Colon (tissue), 2 donors: ENCODE data around the gene EFCAB6.

Experiments used
- FAIRE-seq: peaks from 2 replicates; lab custom pipeline; 2012; peaks lifted over from hg19 to GRCh38; lab: Jason Lieb, UNC
- donor health status: control.
- donor health status: control.

The EFCAB6 gene

GRCh38 chr22:43814264-43814663 lies 2.2 kb upstream of the EFCAB6 start:
- FAIRE-seq = no peak

GRCh38 chr22:43812890-43813289 lies 785 bp upstream of the EFCAB6 start:
- no peak for FAIRE-seq

DNA sequence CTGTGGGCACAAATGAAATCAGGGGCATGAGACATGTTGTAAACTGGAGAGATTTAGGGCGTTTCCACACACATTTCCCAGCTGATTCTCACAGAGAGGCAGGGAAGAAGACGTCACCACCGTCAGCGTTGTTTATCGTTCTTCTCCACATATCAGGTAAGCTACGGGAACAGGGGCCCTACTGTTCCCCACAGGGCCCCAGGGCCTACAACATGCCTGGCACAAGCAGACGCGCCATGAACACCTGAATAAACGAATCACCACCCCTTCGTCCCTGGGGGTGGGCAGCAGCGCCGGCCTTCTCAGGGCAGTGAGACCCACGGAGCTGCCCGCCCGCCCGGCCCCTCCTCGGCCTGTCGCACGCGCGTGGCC lies 342 bp downstream of the EFCAB6 start:
- FAIRE-seq = no peak

DNA sequence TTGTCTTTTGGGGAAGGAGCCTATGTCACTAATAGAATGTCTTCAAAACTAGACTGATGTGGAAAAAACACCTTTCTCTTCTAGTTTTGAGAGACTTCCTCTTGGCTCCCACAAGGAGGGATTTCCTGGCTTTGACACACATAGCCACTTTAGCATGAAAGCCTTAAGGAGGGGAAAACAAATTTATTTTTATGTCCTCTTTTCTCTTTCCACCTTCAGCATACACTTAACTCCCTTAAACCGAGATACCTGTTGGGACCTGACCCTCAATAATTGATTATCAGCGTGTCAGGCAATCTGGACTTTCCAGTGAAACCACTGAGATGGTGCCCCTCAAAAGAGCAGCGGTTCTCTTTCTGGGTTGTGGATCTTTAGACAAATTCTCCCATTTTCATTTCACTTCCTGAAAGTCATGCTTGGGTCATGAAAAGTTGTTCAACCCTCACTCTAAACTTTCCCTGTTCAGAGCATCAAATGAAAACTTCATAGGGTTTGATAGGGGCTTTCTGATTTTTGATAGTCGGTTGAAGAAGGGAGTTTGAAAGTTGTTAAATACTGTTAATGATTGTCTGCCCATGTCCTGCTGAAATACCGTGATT lies 9.1 kb downstream of the EFCAB6 start:
- no peak for FAIRE-seq

- no peak for FAIRE-seq
Observed at GRCh38 chr22:43800970-43801369, 11.1 kb downstream of the EFCAB6 start.

- no peak for FAIRE-seq
Observed at GRCh38 chr22:43798492-43798891, 13.6 kb downstream of the EFCAB6 start.

- FAIRE-seq = no peak
Observed at GRCh38 chr22:43796567-43796966, 15.5 kb downstream of the EFCAB6 start.

DNA sequence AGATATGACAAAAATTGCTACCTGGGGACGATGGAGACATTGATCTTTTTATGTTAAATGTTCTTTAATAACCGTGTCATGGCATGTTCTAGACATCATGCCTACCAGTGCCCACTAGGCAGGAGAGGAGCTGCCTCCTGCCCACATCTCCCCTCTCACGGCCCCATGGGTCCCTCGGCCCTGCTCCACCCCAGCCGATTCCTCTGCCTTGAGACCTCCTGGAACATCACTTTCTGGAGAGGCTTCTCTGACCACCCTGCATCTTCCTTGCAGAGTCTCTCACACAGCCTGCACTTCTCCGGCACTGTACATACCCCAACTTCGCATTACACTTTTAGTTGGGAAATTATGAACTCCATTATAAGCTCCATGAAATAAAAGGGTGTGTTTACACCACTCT lies 16.8 kb downstream of the EFCAB6 start:
- no peak for FAIRE-seq

DNA sequence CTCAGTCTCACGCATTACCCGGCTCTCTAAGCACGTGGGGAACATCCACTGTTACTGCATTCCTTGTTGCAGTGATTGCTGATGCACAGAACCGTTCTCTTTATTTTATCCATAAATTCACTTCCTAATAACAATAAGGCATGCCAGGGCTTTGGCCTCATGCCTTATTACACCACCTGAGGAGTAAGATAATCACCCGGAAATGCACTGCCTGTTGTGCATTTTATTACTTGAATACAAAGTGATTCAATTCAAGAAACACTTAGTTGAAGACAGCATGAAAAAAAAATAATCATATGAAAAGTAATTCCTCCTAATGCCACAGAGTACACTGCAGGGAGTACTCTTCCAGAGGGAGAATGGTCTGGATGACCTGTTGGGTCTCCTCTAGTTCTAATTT lies 19.2 kb downstream of the EFCAB6 start:
- no peak for FAIRE-seq

DNA sequence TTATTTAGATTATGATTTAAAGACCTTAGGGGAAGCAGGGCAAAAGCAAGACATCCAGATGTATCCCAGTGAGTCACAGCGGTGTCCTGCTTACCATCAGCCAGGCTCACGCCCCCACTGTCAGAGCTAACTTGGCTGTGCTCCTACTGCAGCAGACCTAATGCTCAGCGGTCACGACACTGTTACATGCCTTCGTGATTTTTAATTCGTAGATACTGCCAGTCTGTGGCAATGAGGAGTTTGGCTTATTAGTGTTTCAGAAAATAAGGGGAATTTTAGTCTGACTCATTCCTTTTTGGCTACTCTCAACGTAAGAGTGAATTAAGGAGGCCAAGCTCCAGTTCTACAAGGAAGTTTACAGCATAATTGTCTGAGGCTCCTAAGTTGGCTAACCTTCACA lies 22.7 kb downstream of the EFCAB6 start:
- FAIRE-seq = no peak

DNA sequence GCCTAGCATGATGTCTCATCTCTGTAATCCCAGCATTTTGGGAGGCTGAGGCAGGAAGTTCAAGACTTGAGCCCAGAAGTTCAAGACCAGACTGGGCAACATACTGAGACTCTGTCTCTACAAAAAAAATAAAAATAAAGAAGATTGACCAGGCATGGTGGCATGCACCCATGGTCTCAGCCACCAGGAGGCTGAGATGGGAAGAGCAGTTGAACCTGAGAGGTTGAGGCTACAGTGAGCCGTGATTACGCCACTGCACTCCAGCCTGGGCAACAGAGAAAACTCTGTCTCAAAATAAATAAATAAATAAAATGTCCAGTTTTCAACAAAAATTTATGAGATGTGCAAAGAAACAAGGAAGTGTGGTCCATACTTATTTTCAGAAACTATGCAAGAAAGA lies 28.3 kb downstream of the EFCAB6 start:
- FAIRE-seq = no peak

GRCh38 chr22:43782448-43782847 lies 29.7 kb downstream of the EFCAB6 start:
- FAIRE-seq = no peak

GRCh38 chr22:43777286-43777685 lies 34.8 kb downstream of the EFCAB6 start:
- no peak for FAIRE-seq

DNA sequence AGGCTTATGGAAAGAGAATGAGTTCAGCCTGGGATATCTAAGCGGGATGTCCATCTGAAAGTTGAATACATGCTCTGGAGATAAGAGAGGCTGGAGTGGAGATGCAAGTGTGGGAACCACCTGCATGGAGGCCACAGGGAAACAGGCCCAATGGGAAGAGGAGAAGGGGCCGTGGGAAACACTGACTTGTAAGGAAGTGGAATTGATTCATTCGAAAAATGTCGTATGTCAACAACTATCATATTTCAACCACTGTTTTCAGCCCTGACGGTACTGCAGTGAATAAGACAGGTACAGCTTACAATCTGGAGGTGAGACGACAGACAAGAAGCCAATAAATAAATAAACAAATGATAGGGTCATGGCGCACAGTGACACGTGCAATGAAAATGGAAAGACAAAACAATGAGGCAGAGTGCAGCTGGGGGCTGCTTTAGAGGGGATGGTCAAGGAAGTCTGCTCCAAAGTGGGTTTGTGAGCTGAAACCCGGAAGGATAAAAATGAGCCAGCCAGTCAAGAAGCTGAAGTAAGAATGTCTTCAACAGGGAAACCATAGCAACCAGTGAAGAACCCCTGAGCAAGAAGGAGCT lies 35.9 kb downstream of the EFCAB6 start:
- no peak for FAIRE-seq

- FAIRE-seq = no peak
Observed at GRCh38 chr22:43774318-43774915, 37.7 kb downstream of the EFCAB6 start.

DNA sequence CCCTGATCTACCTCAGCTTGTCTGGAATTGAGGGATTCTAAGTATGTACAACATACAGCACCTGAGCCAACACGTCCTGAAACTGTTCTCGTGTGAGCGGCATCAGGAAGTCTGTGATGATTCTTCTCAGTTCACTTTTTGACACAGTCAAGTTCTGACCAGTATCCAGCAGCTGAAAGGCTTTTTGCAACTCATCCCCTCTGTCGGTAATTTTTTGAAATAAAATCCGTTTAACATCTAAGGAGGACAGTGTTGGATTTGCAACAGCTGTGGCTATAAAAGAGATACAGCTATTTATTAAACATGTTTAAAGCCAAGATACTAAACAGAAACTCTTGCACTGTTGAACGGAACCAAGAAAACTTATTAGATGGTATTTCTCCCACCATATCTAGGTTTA lies 39.3 kb downstream of the EFCAB6 start:
- no peak for FAIRE-seq

DNA sequence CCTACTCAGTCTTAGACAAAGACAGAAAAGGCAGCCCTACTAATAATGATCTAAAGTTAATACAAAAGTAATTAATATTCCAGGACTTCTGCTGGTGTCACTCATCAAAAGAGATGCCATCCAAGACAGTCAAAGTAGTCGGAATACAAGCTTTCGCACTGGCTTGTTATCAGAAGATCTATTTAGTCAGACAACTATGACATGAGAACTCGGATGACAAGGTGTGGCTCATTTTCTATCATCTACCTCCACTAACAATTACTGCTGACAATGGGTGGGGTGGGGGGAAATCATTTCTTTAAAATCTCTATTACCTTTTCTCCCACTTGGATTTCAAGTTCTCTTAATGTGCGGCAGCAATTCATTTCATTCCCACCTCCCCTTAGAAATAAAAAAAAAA lies 56.7 kb downstream of the EFCAB6 start:
- FAIRE-seq = no peak

DNA sequence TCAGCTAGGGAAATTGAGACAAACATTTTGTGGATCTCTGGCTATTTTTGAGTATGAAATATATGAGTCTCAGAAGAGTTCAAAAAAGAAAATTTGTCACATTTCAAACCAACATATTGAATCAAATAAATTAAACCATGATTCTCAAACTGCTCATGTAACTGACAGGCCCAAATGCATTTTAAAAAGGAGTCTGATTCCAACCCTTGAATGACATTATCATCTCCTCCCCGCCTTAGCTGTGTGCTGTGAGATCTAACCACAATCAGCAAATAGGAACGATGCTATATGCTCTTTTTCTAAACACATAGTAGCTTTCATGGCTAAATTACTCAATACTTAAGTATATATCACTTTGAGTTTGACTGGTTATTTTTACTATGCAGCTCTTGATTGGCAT lies 57.1 kb downstream of the EFCAB6 start:
- FAIRE-seq = no peak

DNA sequence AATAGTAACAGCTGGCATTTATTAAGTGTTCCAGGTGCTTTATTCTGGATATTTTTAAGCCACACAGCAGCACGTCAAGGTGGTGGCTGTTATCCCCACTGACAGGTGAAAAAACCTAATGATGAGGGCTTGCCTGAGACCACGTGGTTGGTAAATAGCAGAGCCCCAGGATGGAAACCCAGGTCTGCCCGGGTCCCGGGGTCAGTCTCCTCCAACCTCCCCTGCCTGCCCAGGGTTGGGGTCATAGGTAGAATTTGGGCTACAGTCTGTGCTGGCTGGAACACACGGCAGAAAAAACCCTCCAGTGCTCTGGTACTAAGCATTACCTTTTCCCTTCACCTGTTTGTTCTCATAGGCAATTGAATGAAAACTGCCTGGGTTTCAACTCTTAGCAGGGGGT lies 57.9 kb downstream of the EFCAB6 start:
- no peak for FAIRE-seq

DNA sequence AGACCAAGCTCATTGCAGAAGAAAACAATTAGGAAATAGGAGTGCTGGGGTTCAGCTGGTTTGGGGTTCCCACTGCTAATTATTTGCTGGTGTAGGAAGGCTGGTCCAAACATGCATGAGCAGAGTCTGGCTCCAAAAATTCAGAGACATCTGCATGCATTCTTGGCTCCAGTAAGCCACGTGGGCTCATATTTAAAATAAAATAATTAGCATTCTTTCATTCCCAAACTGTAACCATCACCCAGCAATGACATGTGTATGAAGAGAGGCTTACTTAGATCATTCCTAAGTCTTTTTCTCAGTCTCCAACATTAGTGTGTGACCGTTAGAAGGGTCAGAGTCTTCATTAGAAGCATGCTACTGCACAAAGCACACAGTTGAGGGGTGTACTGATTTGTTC lies 58.4 kb downstream of the EFCAB6 start:
- FAIRE-seq = no peak

DNA sequence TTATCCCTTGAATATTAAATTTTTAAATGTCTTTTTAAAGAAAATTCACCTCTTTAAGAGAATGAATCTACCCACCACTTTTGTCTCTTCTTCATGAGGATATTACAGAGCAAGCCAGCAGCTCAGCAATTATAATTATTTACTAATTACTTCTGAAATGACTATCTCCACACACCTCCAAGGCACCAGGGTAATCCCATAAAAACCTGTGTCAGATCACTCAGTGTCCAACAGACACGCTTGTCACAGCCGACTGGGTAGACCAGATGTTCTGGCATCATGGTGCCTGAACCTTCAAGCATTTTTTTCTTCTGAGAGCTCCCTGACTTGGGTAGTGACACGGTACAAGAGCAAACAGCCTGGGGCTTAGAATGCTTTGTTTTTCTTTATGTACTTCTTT lies 61.4 kb downstream of the EFCAB6 start:
- no peak for FAIRE-seq

- no peak for FAIRE-seq
Observed at GRCh38 chr22:43749473-43749872, 62.6 kb downstream of the EFCAB6 start.

DNA sequence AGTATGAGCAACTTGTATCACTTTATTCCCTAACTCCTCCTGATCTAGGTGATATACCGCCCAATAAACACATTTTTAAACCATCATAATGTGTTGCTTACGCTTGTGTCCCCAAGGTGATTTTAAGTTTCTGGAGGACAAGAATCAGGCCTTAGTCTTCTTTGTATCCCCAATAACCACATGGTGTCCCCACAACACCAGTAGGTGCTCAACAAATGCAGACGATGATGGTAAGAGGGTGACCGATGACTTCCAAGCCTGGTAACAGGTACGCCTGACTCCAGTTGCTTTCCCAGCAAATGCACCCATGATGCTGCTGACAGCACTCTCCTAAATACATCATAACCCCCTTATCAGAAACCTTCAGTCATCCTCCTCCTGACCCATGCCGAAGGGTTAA lies 64.2 kb downstream of the EFCAB6 start:
- no peak for FAIRE-seq

DNA sequence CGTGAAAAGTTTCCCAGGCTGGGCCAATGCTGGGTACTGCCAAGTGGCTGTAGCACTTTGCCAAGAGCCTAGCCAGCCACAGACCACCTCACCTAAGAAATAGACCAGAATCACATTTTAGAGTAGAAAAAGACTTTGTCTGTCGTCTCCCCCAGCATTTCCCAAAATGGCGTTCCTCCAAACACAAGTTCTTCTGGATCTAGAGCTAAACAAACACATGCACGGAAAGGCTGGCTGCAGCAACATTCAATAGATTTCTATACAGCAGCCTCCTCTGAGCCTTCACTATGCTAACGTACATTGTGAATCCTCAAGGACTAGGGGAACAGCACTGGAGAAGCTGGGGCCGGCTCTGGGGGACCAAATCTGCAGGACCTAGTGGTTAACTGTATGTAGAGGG lies 65.0 kb downstream of the EFCAB6 start:
- FAIRE-seq = no peak
